Spleen (tissue), 11 donors: Measurements from ENCODE around the gene TRIM71. TPM values are rescaled to one million over a fixed set of nuclear protein-coding genes. Genes with fewer than 3 reads are reported as not detected.

Source experiments
- DNase-seq: peaks from one replicate; pipeline ENCODE4 v3.0.0-alpha.2; 2020
- H3K27ac ChIP-seq, 8 donors: fragments of 200-600 bp; sonication (generic) in 7 of 8; 1 replicate in 4 of 8; 2 replicates in 4 of 8; pipeline versions ENCODE4 v1.5.0 to v1.8.0; 2016 to 2021; ENCODE audit warnings: inconsistent platforms in 4 of 8, mild to moderate bottlenecking in 4 of 8, moderate library complexity in 1 of 8
- H3K27me3 ChIP-seq, 7 donors: fragments of 200-600 bp; sonication (generic) in 6 of 7; replicated peaks in 1 of 7; 1 replicate in 4 of 7; 2 replicates in 3 of 7; pipeline versions ENCODE4 v1.5.0 to v1.8.0; 2016 to 2021; ENCODE audit warnings: inconsistent platforms in 3 of 7, mild to moderate bottlenecking in 1 of 7
- H3K36me3 ChIP-seq, 6 donors: fragments of 200-600 bp; sonication (generic) in 5 of 6; 1 replicate in 4 of 6; 2 replicates in 2 of 6; pipeline versions ENCODE4 v1.5.0 to v1.8.0; 2016 to 2021; ENCODE audit warnings: inconsistent platforms in 2 of 6
- H3K4me1 ChIP-seq, 6 donors: fragments of 200-600 bp; sonication (generic) in 5 of 6; 1 replicate in 3 of 6; 2 replicates in 3 of 6; pipeline versions ENCODE4 v1.5.0 to v1.8.0; 2016 to 2021; ENCODE audit warnings: inconsistent platforms in 3 of 6
- H3K4me3 ChIP-seq, 8 donors: fragments of 200-600 bp; sonication (generic) in 7 of 8; 1 replicate in 4 of 8; 2 replicates in 4 of 8; pipeline versions ENCODE4 v1.5.0 to v1.8.0; 2016 to 2021; ENCODE audit warnings: inconsistent platforms in 4 of 8, mild to moderate bottlenecking in 4 of 8, moderate library complexity in 2 of 8
- H3K9me3 ChIP-seq, 8 donors: fragments of 200-600 bp; sonication (generic) in 7 of 8; 1 replicate in 4 of 8; 2 replicates in 4 of 8; pipeline versions ENCODE4 v1.5.0 to v1.8.0; 2016 to 2021; ENCODE audit warnings: inconsistent platforms in 4 of 8
- POLR2A ChIP-seq, 3 donors: fragments of 450-650 bp; IDR thresholded peaks; one replicate each; pipeline ENCODE4 v1.5.1; 2017; ENCODE audit warnings: antibody characterized with exemption in 3 of 3, mild to moderate bottlenecking in 1 of 3
- POLR2AphosphoS5 ChIP-seq, 3 donors: sonication (generic); formaldehyde crosslinking; IDR thresholded peaks; one replicate each; pipeline ENCODE4 v1.5.1; 2017; ENCODE audit warnings: antibody characterized with exemption in 3 of 3
- WGBS, 5 donors: extraction: QIAGEN DNeasy Blood & Tissue Kit in 3 of 5; methylation state at CpG; one replicate each; pipeline versions ENCODE4 v1.1.5 to v1.1.7; 2013 to 2018; 5-methylcytosine and 5-hydroxymethylcytosine counted together
- intact Hi-C: fragments of 100-400 bp; cut with DNase I; formaldehyde crosslinking; loops from one replicate; pipeline ENCODE4 v1.15.0; 2023; ENCODE audit warnings: low total_unique reads
- polyA plus RNA-seq, 3 donors: library from polyadenylated mRNA; stranded (reverse); fragments of 200-250 nt; gene quantifications; one replicate each; pipeline ENCODE4 v1.2.1, GENCODE V29; 2013
- total RNA-seq, 7 donors: library from RNA; depleted of rRNA in 3 of 7; stranded (reverse); fragments of >200 nt in 3 of 7; fragmentation: NEBNext Ultra II Directional in 4 of 7; extraction: Animal tissue kit (Norgen Biotek cat#: 25700) in 4 of 7; gene quantifications; one replicate each; pipeline versions ENCODE4 v1.1.0 to v1.2.1, GENCODE V29; 2016 to 2021
- TF ChIP-seq, protein P1 (sequence below), 11 experiments: fragments of 200-600 bp in 7 of 11; fragments of 450-650 bp in 4 of 11; sonication (generic) in 4 of 11; IDR thresholded peaks in 8 of 11; conservative IDR thresholded peaks in 3 of 11; 1 replicate in 7 of 11; 2 replicates in 4 of 11; pipeline versions ENCODE4 v1.4.0 to v1.8.0; 2016 to 2021; ENCODE audit warnings: antibody characterized with exemption in 11 of 11, inconsistent platforms in 4 of 11, mild to moderate bottlenecking in 1 of 11
- donor health status: healthy with polysubstance abuse.
- donor health status: DM: no; HTN: no; CAD: no; lungs with moderate emphysema.
- donor health status: DM: no; HTN: no; CAD: no.
- donor health status: Bipolar disorder and iron deficiency.
- donor health status: healthy.
- donor health status: DM: no; HTN: no; CAD: no.
- donor health status: DM: yes; HTN: yes; CAD: no.

TRIM71 gene
- total and polyA plus RNA-seq, 10 donors = under 0.01 to 0.09 (median 0.03) TPM; not detected in 5

DNA sequence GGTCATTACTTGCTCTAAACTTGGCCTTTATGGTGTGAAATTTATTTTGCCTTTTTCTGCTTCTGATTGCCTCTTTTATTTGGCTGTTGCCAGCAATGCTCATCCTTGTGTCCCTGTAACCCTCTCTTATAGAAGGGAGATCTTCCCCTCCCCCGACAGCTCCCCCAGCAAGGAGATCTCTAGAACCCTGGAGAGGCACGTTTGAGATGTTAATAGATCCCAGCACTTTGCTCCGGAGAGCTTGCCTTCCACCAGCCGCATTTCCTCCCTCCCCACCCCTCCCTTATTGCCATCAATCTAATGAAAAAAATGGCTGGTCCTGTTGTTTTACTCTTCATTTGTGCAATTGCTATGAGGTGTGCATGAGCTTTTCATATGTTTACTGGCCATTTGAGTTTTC lies 18.2 kb downstream of the TRIM71 start:
- Histone ChIP-seq H3K27me3 (peaks cover 0 to 45% (median 0%) of the 10 kb centered on the region in 7 donors), H3K4me1 (no peaks in the 10 kb centered on the region), H3K27ac (no peak overlapping the region), H3K4me3 (no peak overlapping the region), H3K9me3 (no peaks in the 10 kb centered on the region), H3K36me3 (no peaks in the 10 kb centered on the region)
- DNase-seq = no peak
- TF ChIP-seq POLR2A (IDR thresholded peaks at IDR 0.05) (no peak), POLR2AphosphoS5 (IDR thresholded peaks at IDR 0.05) (no peak)
- TF ChIP-seq, protein P1, sequence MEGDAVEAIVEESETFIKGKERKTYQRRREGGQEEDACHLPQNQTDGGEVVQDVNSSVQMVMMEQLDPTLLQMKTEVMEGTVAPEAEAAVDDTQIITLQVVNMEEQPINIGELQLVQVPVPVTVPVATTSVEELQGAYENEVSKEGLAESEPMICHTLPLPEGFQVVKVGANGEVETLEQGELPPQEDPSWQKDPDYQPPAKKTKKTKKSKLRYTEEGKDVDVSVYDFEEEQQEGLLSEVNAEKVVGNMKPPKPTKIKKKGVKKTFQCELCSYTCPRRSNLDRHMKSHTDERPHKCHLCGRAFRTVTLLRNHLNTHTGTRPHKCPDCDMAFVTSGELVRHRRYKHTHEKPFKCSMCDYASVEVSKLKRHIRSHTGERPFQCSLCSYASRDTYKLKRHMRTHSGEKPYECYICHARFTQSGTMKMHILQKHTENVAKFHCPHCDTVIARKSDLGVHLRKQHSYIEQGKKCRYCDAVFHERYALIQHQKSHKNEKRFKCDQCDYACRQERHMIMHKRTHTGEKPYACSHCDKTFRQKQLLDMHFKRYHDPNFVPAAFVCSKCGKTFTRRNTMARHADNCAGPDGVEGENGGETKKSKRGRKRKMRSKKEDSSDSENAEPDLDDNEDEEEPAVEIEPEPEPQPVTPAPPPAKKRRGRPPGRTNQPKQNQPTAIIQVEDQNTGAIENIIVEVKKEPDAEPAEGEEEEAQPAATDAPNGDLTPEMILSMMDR (IDR thresholded peaks at IDR 0.05 in 8 of 11, conservative IDR thresholded peaks at IDR 0.05 in 3 of 11) = no peak
- 47 to 79% (median 70%) methylated on average over 4 of the region's 4 CpGs for WGBS, 5 donors
- intact Hi-C loops = no loop called here

DNA sequence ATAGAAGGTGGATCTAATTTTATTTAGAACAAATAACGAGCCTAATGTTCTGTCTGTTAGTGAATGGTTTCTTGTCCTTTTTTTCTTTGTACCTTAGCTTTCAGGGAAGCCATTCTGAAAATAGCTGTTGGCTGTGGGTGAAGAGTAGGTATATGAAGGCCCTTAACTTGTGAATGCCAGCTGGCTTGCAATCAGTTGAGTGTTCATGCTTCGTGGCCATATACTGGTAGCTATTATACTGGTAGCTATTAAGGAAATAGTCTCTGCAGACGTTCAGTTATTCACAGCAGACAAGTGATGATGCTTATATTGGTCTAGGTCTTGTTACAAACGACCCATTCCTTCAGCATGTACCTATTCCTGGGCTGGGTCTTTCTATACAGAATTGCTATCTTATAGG lies 18.8 kb downstream of the TRIM71 start:
- 56 to 76% (median 72%) methylated on average over 4 of the region's 4 CpGs for WGBS, 5 donors

DNA sequence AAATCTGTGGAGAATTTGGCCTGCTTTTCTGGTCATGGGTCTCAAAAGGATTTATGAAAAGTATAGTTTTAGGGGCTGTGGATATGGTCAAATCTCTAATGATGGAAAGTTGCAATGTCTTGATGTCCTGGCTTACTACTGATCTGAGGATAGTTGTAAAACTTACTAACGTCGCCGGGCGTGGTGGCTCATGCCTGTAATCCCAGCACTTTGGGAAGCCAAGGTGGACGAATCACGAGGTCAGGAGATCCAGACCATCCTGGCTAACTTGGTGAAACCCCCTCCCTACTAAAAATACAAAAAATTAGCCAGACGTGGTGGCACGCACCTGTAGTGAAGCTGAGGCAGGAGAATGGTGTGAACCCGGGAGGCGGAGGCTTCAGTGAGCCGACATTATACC lies 19.6 kb downstream of the TRIM71 start:
- Histone ChIP-seq H3K36me3 (no peaks in the 10 kb centered on the region), H3K27ac (no peak overlapping the region), H3K27me3 (peaks cover 0 to 32% (median 0%) of the 10 kb centered on the region in 7 donors), H3K4me3 (no peak overlapping the region), H3K4me1 (peaks cover 0 to 8% (median 0%) of the 10 kb centered on the region in 6 donors), H3K9me3 (no peaks in the 10 kb centered on the region)
- WGBS, 5 donors = 83 to 95% (median 91%) methylated on average over 11 of the region's 11 CpGs
- TF ChIP-seq POLR2A (IDR thresholded peaks at IDR 0.05) = no peak
- TF ChIP-seq, protein P1 (IDR thresholded peaks at IDR 0.05 in 8 of 11, conservative IDR thresholded peaks at IDR 0.05 in 3 of 11) = no peak
- TF ChIP-seq POLR2AphosphoS5 (IDR thresholded peaks at IDR 0.05) = no peak
- no peak for DNase-seq
- intact Hi-C loops = no loop called here

More for the DNA sequence above, 18.8 kb downstream of the TRIM71 start:
- Histone ChIP-seq H3K36me3 (no peaks in the 10 kb centered on the region), H3K9me3 (no peaks in the 10 kb centered on the region), H3K4me3 (no peak overlapping the region), H3K27me3 (peaks cover 0 to 40% (median 0%) of the 10 kb centered on the region in 7 donors), H3K27ac (no peak overlapping the region), H3K4me1 (peaks cover 0 to under 1% (median 0%) of the 10 kb centered on the region in 6 donors)
- no peak for DNase-seq
- intact Hi-C loops = no loop called here
- TF ChIP-seq POLR2A (IDR thresholded peaks at IDR 0.05) (no peak), POLR2AphosphoS5 (IDR thresholded peaks at IDR 0.05) (no peak)
- TF ChIP-seq, protein P1 (IDR thresholded peaks at IDR 0.05 in 8 of 11, conservative IDR thresholded peaks at IDR 0.05 in 3 of 11) = no peak

DNA sequence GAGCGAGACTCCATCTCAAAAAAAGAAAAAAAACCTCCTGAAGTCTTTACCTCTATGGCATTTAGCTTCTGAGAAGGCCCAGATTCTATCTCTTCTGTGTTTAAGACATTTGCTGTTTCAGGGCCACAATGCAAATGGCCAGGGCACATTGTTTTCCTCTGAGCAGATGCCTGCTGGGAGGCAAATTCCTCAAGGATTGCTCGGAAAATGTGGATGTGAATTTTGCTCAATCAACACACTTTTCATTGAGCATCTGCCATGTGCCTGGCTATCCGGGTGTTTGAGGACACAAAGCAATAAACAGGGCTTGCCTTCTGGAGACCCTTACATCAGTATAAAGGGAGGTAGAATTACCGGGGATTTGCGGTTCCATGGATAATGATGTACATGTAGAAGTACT lies 20.0 kb downstream of the TRIM71 start:
- TF ChIP-seq, protein P1 (IDR thresholded peaks at IDR 0.05 in 8 of 11, conservative IDR thresholded peaks at IDR 0.05 in 3 of 11) = no peak
- TF ChIP-seq POLR2AphosphoS5 (IDR thresholded peaks at IDR 0.05) (no peak), POLR2A (IDR thresholded peaks at IDR 0.05) (no peak)
- no peak overlapping the region for H3K27ac ChIP-seq
- intact Hi-C loops = no loop called here
- 87 to 93% (median 91%) methylated on average over 5 of the region's 5 CpGs for WGBS, 5 donors
- no peaks in the 10 kb centered on the region for H3K36me3 ChIP-seq
- peaks cover 0 to 12% (median 1%) of the 10 kb centered on the region in 6 donors for H3K4me1 ChIP-seq
- no peaks in the 10 kb centered on the region for H3K9me3 ChIP-seq
- no peak for DNase-seq
- H3K27me3 ChIP-seq = peaks cover 0 to 31% (median 0%) of the 10 kb centered on the region in 7 donors
- no peak overlapping the region for H3K4me3 ChIP-seq
